ENCODE measurements around the gene SH2D1B.
"Not testable (repeated sequence)": the region's sequence is repeated elsewhere in the genome, so short reads cannot be mapped to it uniquely, and the experiment has no call there.

SH2D1B gene

GRCh38 chr1:162412002-162412401 lies at the start of gene SH2D1B:
Gene SH2D1B (minus strand): TSS chr1:162412136. CDS start chr1:162412016, 120 bp downstream.
- H3K4me3 ChIP-seq (ENCODE audit: low read depth, low read length) = no peak within 1 kb of the TSS
- TF ChIP-seq, protein P1, sequence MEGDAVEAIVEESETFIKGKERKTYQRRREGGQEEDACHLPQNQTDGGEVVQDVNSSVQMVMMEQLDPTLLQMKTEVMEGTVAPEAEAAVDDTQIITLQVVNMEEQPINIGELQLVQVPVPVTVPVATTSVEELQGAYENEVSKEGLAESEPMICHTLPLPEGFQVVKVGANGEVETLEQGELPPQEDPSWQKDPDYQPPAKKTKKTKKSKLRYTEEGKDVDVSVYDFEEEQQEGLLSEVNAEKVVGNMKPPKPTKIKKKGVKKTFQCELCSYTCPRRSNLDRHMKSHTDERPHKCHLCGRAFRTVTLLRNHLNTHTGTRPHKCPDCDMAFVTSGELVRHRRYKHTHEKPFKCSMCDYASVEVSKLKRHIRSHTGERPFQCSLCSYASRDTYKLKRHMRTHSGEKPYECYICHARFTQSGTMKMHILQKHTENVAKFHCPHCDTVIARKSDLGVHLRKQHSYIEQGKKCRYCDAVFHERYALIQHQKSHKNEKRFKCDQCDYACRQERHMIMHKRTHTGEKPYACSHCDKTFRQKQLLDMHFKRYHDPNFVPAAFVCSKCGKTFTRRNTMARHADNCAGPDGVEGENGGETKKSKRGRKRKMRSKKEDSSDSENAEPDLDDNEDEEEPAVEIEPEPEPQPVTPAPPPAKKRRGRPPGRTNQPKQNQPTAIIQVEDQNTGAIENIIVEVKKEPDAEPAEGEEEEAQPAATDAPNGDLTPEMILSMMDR (IDR thresholded peaks at IDR 0.05; ENCODE audit: low read depth, low read length) = no peak

DNA sequence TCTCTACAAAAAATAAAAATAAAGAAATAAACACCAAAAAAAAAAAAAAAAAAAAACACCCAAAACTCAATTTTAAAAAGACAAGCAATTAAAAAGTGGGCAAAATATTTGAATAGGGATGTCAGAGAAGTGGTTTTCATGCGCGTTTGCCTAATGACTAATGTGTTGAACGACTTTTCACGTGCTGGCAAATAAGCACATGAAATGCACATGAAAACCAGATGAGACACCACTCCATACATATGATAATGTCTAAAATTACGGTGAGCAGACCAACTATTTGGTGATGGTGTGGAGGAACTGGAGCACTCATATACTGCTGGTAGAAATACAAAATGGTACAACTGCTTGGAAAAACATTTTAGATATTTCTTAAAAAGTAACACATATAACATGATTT lies 46.3 kb upstream of the SH2D1B start:
- H3K4me3 ChIP-seq (ENCODE audit: low read depth, low read length) = no peak overlapping the region
- TF ChIP-seq, protein P1 (IDR thresholded peaks at IDR 0.05; ENCODE audit: low read depth, low read length) = no peak

- no peak overlapping the region for H3K4me3 ChIP-seq (ENCODE audit: low read depth, low read length)
- TF ChIP-seq, protein P1 (IDR thresholded peaks at IDR 0.05; ENCODE audit: low read depth, low read length) = no peak
Measured at GRCh38 chr1:162456323-162456722, 44.4 kb upstream of the SH2D1B start.

GRCh38 chr1:162454361-162454760 lies 42.4 kb upstream of the SH2D1B start:
- H3K4me3 ChIP-seq (ENCODE audit: low read depth, low read length) = not testable (repeated sequence)

DNA sequence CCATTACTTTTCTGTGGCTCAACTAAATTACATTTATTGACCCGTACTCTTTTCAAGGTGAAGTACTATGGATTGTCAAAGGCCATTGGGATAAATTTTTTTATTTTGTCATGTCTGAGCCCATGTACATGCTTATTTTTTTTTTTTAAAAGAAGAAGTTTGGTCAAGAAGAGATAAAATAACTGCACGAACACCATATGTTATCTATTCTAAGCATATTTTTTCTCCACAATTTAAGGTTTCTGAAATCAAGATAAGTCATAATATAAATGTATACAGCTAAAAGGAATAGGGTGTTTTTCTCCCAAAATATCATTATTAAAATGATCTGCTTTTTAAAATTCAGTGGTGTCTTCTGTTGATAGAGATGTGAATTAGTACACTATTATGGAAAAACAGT lies 35.0 kb upstream of the SH2D1B start:
- TF ChIP-seq, protein P1 (IDR thresholded peaks at IDR 0.05; ENCODE audit: low read depth, low read length) = no peak
- no peak overlapping the region for H3K4me3 ChIP-seq (ENCODE audit: low read depth, low read length)

DNA sequence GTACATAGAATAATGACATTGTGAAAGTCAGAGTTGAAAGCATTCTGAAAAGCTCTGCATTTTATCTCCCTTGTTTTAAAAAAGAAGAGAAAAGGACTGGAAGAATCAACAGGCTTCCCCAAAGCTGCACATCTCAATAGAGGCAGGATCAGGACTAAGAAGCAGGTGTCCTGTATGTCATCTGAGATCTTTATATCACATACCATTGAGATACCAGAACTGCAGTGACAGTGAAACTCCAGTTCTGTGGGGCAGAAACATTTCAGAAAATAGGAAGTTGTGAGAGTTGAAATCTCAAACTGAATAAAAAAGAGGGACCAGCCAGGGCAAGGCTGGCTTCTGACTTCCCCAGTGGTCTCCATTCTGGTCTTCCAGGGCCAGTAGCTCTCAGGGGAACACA lies 33.0 kb upstream of the SH2D1B start:
- no peak overlapping the region for H3K4me3 ChIP-seq (ENCODE audit: low read depth, low read length)
- TF ChIP-seq, protein P1 (IDR thresholded peaks at IDR 0.05; ENCODE audit: low read depth, low read length) = no peak

DNA sequence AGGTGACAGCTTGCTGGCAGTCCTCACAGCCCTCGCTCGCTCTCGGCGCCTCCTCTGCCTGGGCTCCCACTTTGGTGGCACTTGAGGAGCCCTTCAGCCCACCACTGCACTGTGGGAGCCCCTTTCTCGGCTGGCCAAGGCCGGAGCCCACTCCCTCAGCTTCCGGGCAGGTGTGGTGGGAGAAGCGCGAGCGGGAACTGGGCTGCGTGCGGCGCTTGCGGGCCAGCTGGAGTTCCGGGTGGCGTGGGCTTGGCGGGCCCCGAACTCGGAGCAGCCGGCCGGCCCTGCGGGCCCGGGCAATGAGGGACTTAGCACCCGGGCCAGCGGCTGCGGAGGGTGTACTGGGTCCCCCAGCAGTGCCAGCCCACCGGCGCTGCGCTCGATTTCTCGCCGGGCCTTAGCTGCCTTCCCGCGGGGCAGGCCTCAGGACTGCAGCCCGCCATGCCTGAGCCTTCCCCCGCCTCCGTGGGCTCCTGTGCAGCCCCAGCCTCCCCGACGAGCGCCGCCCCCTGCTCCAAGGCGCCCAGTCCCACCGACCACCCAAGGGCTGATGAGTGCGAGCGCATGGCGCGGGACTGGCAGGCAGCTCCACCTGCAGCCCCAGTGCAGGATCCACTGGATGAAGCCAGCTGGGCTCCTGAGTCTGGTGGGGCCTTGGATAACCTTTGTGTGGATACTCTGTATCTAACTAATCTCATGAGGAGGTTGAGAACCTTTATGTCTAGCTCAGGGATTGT lies 21.2 kb upstream of the SH2D1B start:
- H3K4me3 ChIP-seq (ENCODE audit: low read depth, low read length) = not testable (repeated sequence)

DNA sequence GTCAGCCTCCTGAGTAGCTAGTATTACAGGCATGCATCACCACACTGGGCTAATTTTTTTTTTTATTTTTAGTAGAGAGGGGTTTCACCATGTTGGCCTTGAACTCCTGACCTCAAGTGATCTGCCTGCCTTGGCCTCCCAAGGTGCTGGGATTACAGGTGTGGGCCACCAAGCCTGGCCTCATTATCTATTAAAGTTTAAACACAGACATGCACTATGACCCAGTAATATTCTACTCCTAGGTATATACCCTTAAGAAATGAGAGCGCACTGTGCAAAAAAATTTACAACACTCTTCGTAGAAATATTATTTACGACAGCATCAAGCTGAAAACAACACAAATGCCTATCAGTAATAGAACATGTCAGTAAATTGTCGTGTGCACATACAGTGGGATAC lies 18.6 kb upstream of the SH2D1B start:
- no peak overlapping the region for H3K4me3 ChIP-seq (ENCODE audit: low read depth, low read length)
- TF ChIP-seq, protein P1 (IDR thresholded peaks at IDR 0.05; ENCODE audit: low read depth, low read length) = no peak

Data from WI38 (cell line).